H1 (cell line): ENCODE data around the gene CD300H. TPM values are rescaled to one million over a fixed set of nuclear protein-coding genes. Genes with fewer than 3 reads are reported as not detected.

Experiments used
- CTCF ChIA-PET: fragments of 300-600 bp; sonication (Branson Sonifier 250); formaldehyde crosslinking; loops from one replicate; lab custom pipeline; 2021; ENCODE audit not compliant: partially characterized antibody; lab: Charles Lee
- POLR2A ChIA-PET: fragments of 300-600 bp; sonication (Branson Sonifier 250); formaldehyde crosslinking; loops from one replicate; lab custom pipeline; 2021; ENCODE audit warnings: inconsistent platforms; ENCODE audit not compliant: partially characterized antibody; lab: Charles Lee
- DNase-seq, 2 experiments: peaks; one replicate each; pipeline versions ENCODE4 v3.0.0 to v3.0.0-alpha.2; 2010 to 2022; ENCODE audit warnings: low spot score in 2 of 2, low read depth in 1 of 2, mixed read lengths in 1 of 2
- FAIRE-seq: peaks from 2 replicates; lab custom pipeline; 2011; peaks lifted over from hg19 to GRCh38; lab: Jason Lieb, UNC
- H2AFZ ChIP-seq: 2 replicates; pipeline ENCODE4 v1.8.1; 2012; ENCODE audit warnings: low read length, inconsistent platforms
- H2AK5ac ChIP-seq: 2 replicates; pipeline ENCODE4 v1.6.1; 2013; ENCODE audit warnings: low read depth, low read length
- H2BK120ac ChIP-seq: replicated peaks from 2 replicates; pipeline ENCODE3; 2013; ENCODE audit warnings: low read depth, low read length, inconsistent platforms
- H2BK12ac ChIP-seq: 2 replicates; pipeline ENCODE4 v1.6.1; 2013; ENCODE audit warnings: low read depth, low read length
- H2BK15ac ChIP-seq: 2 replicates; pipeline ENCODE4 v1.6.1; 2013; ENCODE audit warnings: low read length
- H2BK20ac ChIP-seq: 2 replicates; pipeline ENCODE4 v1.6.1; 2013; ENCODE audit warnings: low read length
- H2BK5ac ChIP-seq: 2 replicates; pipeline ENCODE4 v1.6.1; 2013; ENCODE audit warnings: low read depth, low read length
- H3K14ac ChIP-seq: 2 replicates; pipeline ENCODE4 v1.6.1; 2013; ENCODE audit warnings: inconsistent platforms; ENCODE audit not compliant: insufficient read length
- H3K18ac ChIP-seq: 2 replicates; pipeline ENCODE4 v1.6.1; 2013; ENCODE audit warnings: low read length; ENCODE audit errors: extremely low read depth
- H3K23ac ChIP-seq: 2 replicates; pipeline ENCODE4 v1.6.1; 2013; ENCODE audit warnings: inconsistent platforms; ENCODE audit not compliant: insufficient read length
- H3K23me2 ChIP-seq: 2 replicates; pipeline ENCODE4 v1.6.1; 2013; ENCODE audit warnings: low read depth, low read length
- H3K27ac ChIP-seq: 2 replicates; pipeline ENCODE4 v1.6.1; 2011; ENCODE audit warnings: low read depth, low read length, inconsistent platforms
- H3K27me3 ChIP-seq, 4 experiments: replicated peaks in 1 of 4; 1 replicate in 1 of 4; 2 replicates in 3 of 4; pipeline versions ENCODE4 v1.6.1 to v1.8.1; 2011 to 2013; ENCODE audit warnings: low read length in 3 of 4, mild to moderate bottlenecking in 3 of 4, inconsistent platforms in 2 of 4, mixed read lengths in 2 of 4, moderate library complexity in 1 of 4; ENCODE audit not compliant: control insufficient read depth in 3 of 4, insufficient read depth in 3 of 4; ENCODE audit errors: extremely low read depth in 1 of 4
- H3K36me3 ChIP-seq, 4 experiments: 2 replicates each; pipeline versions ENCODE4 v1.6.1 to v1.8.1; 2011 to 2013; ENCODE audit warnings: mild to moderate bottlenecking in 4 of 4, low read length in 3 of 4, moderate library complexity in 2 of 4, control low read depth in 1 of 4, inconsistent platforms in 1 of 4; ENCODE audit not compliant: insufficient read depth in 4 of 4, control insufficient read depth in 2 of 4
- H3K4ac ChIP-seq: replicated peaks from 2 replicates; pipeline ENCODE3; 2013; ENCODE audit warnings: low read length, low read depth, mixed read lengths, inconsistent platforms; ENCODE audit not compliant: insufficient read length
- H3K4me1 ChIP-seq, 4 experiments: replicated peaks in 1 of 4; 1 replicate in 1 of 4; 2 replicates in 3 of 4; pipeline versions ENCODE4 v1.6.1 to v1.8.1; 2011 to 2013; ENCODE audit warnings: low read length in 3 of 4, inconsistent platforms in 2 of 4, mixed read lengths in 1 of 4; ENCODE audit not compliant: insufficient read depth in 4 of 4, control insufficient read depth in 3 of 4
- H3K4me2 ChIP-seq, 2 experiments: 2 replicates each; pipeline versions ENCODE4 v1.6.1 to v1.8.1; 2011 to 2013; ENCODE audit warnings: low read depth in 2 of 2, low read length in 2 of 2, control low read depth in 1 of 2, inconsistent platforms in 1 of 2, mild to moderate bottlenecking in 1 of 2; ENCODE audit not compliant: insufficient read depth in 1 of 2
- H3K4me3 ChIP-seq, 4 experiments: fragments of 200-600, 300-600 bp in 1 of 4; sonication (generic), shearing (Covaris generic), sonication (Bioruptor Twin) in 1 of 4; 2 replicates each; pipeline versions ENCODE4 v1.5.1 to v1.8.1; 2011 to 2016; ENCODE audit warnings: low read length in 4 of 4, low read depth in 3 of 4, control low read depth in 2 of 4, inconsistent platforms in 2 of 4, mild to moderate bottlenecking in 2 of 4, mixed read lengths in 1 of 4, moderate library complexity in 1 of 4; ENCODE audit not compliant: insufficient read depth in 2 of 4; ENCODE audit errors: extremely low read depth in 1 of 4
- H3K56ac ChIP-seq: replicated peaks from 2 replicates; pipeline ENCODE3; 2013; ENCODE audit warnings: low read depth, mild to moderate bottlenecking, mixed read lengths, low read length, inconsistent platforms; ENCODE audit not compliant: insufficient read length
- H3K79me1 ChIP-seq: 2 replicates; pipeline ENCODE4 v1.6.1; 2013; ENCODE audit warnings: low read depth, low read length, control low read depth
- H3K79me2 ChIP-seq, 2 experiments: 2 replicates each; pipeline versions ENCODE4 v1.6.1 to v1.8.1; 2012 to 2013; ENCODE audit warnings: low read length in 2 of 2, mild to moderate bottlenecking in 2 of 2, inconsistent platforms in 1 of 2; ENCODE audit not compliant: insufficient read depth in 2 of 2, control insufficient read depth in 1 of 2
- H3K9ac ChIP-seq, 4 experiments: replicated peaks in 1 of 4; 1 replicate in 1 of 4; 2 replicates in 3 of 4; pipeline versions ENCODE4 v1.6.1 to v1.8.1; 2011 to 2013; ENCODE audit warnings: low read depth in 3 of 4, low read length in 3 of 4, control low read depth in 2 of 4, mild to moderate bottlenecking in 2 of 4, moderate library complexity in 2 of 4, inconsistent platforms in 1 of 4; ENCODE audit errors: extremely low read depth in 1 of 4
- H3K9me3 ChIP-seq, 2 experiments: 2 replicates each; pipeline versions ENCODE4 v1.6.1 to v1.8.1; 2012 to 2013; ENCODE audit warnings: mild to moderate bottlenecking in 2 of 2, moderate library complexity in 2 of 2, control low read depth in 1 of 2, inconsistent platforms in 1 of 2, low read depth in 1 of 2, low read length in 1 of 2, mixed read lengths in 1 of 2; ENCODE audit not compliant: insufficient read depth in 2 of 2
- H4K20me1 ChIP-seq, 2 experiments: replicated peaks in 1 of 2; 2 replicates each; pipeline versions ENCODE3 to v1.8.1; 2011 to 2013; ENCODE audit warnings: inconsistent platforms in 2 of 2, low read length in 2 of 2, mild to moderate bottlenecking in 1 of 2; ENCODE audit not compliant: insufficient read depth in 2 of 2, control insufficient read depth in 1 of 2
- H4K5ac ChIP-seq: 2 replicates; pipeline ENCODE4 v1.6.1; 2013; ENCODE audit warnings: low read length, low read depth, mixed read lengths, inconsistent platforms; ENCODE audit not compliant: insufficient read length
- H4K8ac ChIP-seq: 2 replicates; pipeline ENCODE4 v1.8.0; 2013; ENCODE audit warnings: mild to moderate bottlenecking, moderate library complexity, low read length, inconsistent platforms; ENCODE audit not compliant: insufficient read depth; ENCODE audit errors: extremely low read depth
- H4K91ac ChIP-seq: replicated peaks from 2 replicates; pipeline ENCODE3; 2013; ENCODE audit warnings: low read length, mixed read lengths, inconsistent platforms; ENCODE audit not compliant: insufficient read length
- ASH2L ChIP-seq: fragments of 200-600, 300-600 bp; sonication (generic); IDR thresholded peaks from one replicate; pipeline ENCODE4 v1.7.1; 2017; ENCODE audit warnings: low read length
- CBX5 ChIP-seq: fragments of 300-800, 300-1000 bp; sonication (generic); IDR thresholded peaks from 2 replicates; pipeline ENCODE4 v1.7.1; 2016; ENCODE audit warnings: antibody characterized with exemption, low read length, low read depth
- CBX8 ChIP-seq: fragments of 300-800, 300-1000 bp; sonication (generic); IDR thresholded peaks from 2 replicates; pipeline ENCODE4 v1.7.1; 2016; ENCODE audit warnings: low read depth, low read length, borderline replicate concordance
- CHD2 ChIP-seq: IDR thresholded peaks from 2 replicates; pipeline ENCODE4 v1.6.1; 2012; ENCODE audit warnings: low read length, improper control_type of control experiment
- GABPA ChIP-seq: IDR thresholded peaks from 2 replicates; pipeline ENCODE4 v1.6.1; 2011; ENCODE audit warnings: mild to moderate bottlenecking, low read length, moderate library complexity, borderline replicate concordance; ENCODE audit not compliant: insufficient read depth
- GTF2F1 ChIP-seq: IDR thresholded peaks from 2 replicates; pipeline ENCODE4 v1.6.1; 2012; ENCODE audit warnings: low read depth, low read length, improper control_type of control experiment, borderline replicate concordance
- KDM1A ChIP-seq: fragments of 200-600, 300-600 bp; sonication (generic); IDR thresholded peaks from 2 replicates; pipeline ENCODE4 v1.7.1; 2016; ENCODE audit warnings: mild to moderate bottlenecking, low read length, borderline replicate concordance
- MAFK ChIP-seq: IDR thresholded peaks from 2 replicates; pipeline ENCODE4 v1.6.1; 2012; ENCODE audit warnings: low read depth, mild to moderate bottlenecking, improper control_type of control experiment, low read length
- NANOG ChIP-seq: IDR thresholded peaks from 2 replicates; pipeline ENCODE4 v1.6.1; 2011; ENCODE audit warnings: low read length, low read depth, mild to moderate bottlenecking, inconsistent platforms; ENCODE audit not compliant: insufficient read depth, poor library complexity, severe bottlenecking
- SIN3A ChIP-seq, 2 experiments: IDR thresholded peaks in 1 of 2; conservative IDR thresholded peaks in 1 of 2; 2 replicates each; pipeline ENCODE4 v1.6.1; 2011 to 2012; ENCODE audit warnings: low read length in 2 of 2, improper control_type of control experiment in 1 of 2, low read depth in 1 of 2, mild to moderate bottlenecking in 1 of 2
- SIRT6 ChIP-seq: IDR thresholded peaks from one replicate; pipeline ENCODE4 v1.7.1; 2012; ENCODE audit warnings: low read length, inconsistent platforms
- SP4 ChIP-seq: IDR thresholded peaks from 2 replicates; pipeline ENCODE4 v1.6.1; 2012; ENCODE audit warnings: low read length, inconsistent platforms
- SUZ12 ChIP-seq: fragments of 200-600 bp; sonication (generic); IDR thresholded peaks from 2 replicates; pipeline ENCODE4 v1.6.1; 2012; ENCODE audit warnings: mild to moderate bottlenecking, inconsistent platforms, low read length, moderate library complexity, mixed read lengths
- TAF1 ChIP-seq: IDR thresholded peaks from 2 replicates; pipeline ENCODE4 v1.6.1; 2011; ENCODE audit warnings: mild to moderate bottlenecking, low read depth, low read length
- YY1 ChIP-seq: IDR thresholded peaks from 2 replicates; pipeline ENCODE4 v1.6.1; 2011; ENCODE audit warnings: low read depth, mild to moderate bottlenecking, low read length
- WGBS, 2 experiments: shearing (Covaris generic) in 1 of 2; methylation state at CpG; one replicate each; pipeline versions ENCODE4 v1.1.6 to v1.1.7; 2013 to 2015; ENCODE audit warnings: low lambda C conversion rate in 2 of 2, mixed read lengths in 2 of 2, inconsistent platforms in 1 of 2, low coverage in 1 of 2, missing lambda C conversion rate in 1 of 2; ENCODE audit not compliant: insufficient replicate concordance in 2 of 2, insufficient coverage in 1 of 2, insufficient read length in 1 of 2; ENCODE audit errors: extremely low coverage in 1 of 2, missing lambda C conversion rate in 1 of 2; 5-methylcytosine and 5-hydroxymethylcytosine counted together
- polyA plus RNA-seq, 7 experiments: library from polyadenylated mRNA; depleted of rRNA in 3 of 7; stranded (reverse) in 5 of 7; unstranded in 2 of 7; fragments of >200 nt in 5 of 7; fragments of 200-250 nt in 2 of 7; gene quantifications; 1 replicate in 5 of 7; 2 replicates in 1 of 7; 4 replicates in 1 of 7; pipeline versions ENCODE4 v1.2.1 to v1.2.3, GENCODE V29; 2011 to 2013; ENCODE audit warnings: missing spikeins in 2 of 7, mixed read lengths in 2 of 7
- total RNA-seq: library from RNA; stranded (reverse); fragmentation: NEBNext Ultra II Directional; extraction: Animal tissue kit (Norgen Biotek cat#: 25700); gene quantifications from 2 replicates; pipeline ENCODE4 v1.2.1, GENCODE V29; 2021

Gene CD300H
- total and polyA plus RNA-seq, 2 of the 8 experiments (the other 6 are each of a cell fraction or from before 2014, with no cell fraction given), result not detected

DNA sequence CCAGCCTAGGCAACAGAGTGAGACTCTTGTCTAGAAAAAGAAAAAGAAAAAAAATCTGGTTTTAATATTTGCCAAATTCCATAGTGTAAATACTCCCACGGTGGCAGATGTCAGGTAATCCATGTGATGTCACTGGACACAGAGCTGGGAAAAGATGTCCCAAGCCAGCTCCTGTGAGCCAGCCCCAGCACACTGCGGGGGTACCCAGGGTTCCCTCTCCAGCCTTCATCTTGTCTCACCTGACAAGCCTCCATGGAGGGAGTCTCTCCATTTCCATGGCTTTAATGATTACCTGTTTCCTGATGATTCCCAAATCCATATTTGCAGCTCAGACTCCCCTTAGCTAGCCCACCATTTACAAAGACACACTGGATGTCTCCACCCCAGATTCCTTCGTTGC is 40.6 kb downstream of the CD300H start:
- Histone ChIP-seq H3K79me1 (no peaks in the 10 kb centered on the region), H3K27ac (no peak overlapping the region), H3K27me3 (peaks cover 0 to 2% (median 0%) of the 10 kb centered on the region in 4 experiments; a peak in 2 of 7 replicates), H2BK12ac (no peak overlapping the region), H3K36me3 (no peaks in the 10 kb centered on the region), H3K56ac (no peak overlapping the region), H3K4me2 (no peak overlapping the region), H4K20me1 (no peaks in the 10 kb centered on the region), H3K9me3 (peaks cover 10 to 15% of the 10 kb centered on the region in 2 experiments; a peak in 3 of 4 replicates), H3K79me2 (no peaks in the 10 kb centered on the region), H3K4me1 (peaks cover 0 to 1% (median under 1%) of the 10 kb centered on the region in 4 experiments; a peak in 2 of 7 replicates), H2BK5ac (no peak overlapping the region), H2BK15ac (no peak overlapping the region), H4K5ac (no peak overlapping the region), H3K4me3 (no peak overlapping the region), H4K8ac (no peak overlapping the region), H4K91ac (no peak overlapping the region), H3K14ac (no peak overlapping the region), H2BK120ac (no peak overlapping the region), H2AFZ (no peak overlapping the region), H2AK5ac (no peak overlapping the region), H3K23me2 (no peaks in the 10 kb centered on the region), H3K18ac (no peak overlapping the region), H3K4ac (no peak overlapping the region), H3K9ac (no peak overlapping the region), H3K23ac (no peak overlapping the region), H2BK20ac (no peak overlapping the region)
- DNase-seq, result no peak
- 86% methylated on average over 3 of the region's 3 CpGs; no CpG with 5 or more reads in 1 of the 2 experiments for WGBS, 2 experiments
- ChIA-PET CTCF (interaction anchor here (0.7 to 3.6 kb wide), 5 partner anchors 11 to 254 kb away, joined by 3 to 13 read pairs (median 3); partner anchors contain the start of gene GPR142), POLR2A (interaction anchor here (0.6 to 1.0 kb wide), 2 partner anchors 15 to 307 kb away, joined by 3 read pairs; no protein-coding TSS in a partner anchor)
- FAIRE-seq, result no peak
- TF ChIP-seq CBX8 (no peak), SIRT6 (no peak), GABPA (no peak), GTF2F1 (no peak), ASH2L (no peak), KDM1A (no peak), YY1 (no peak), CHD2 (no peak), MAFK (no peak), TAF1 (no peak), NANOG (no peak), SP4 (no peak), SIN3A (conservative IDR thresholded peaks at IDR 0.05 in 1 of 2, IDR thresholded peaks at IDR 0.05 in 1 of 2; ENCODE audit: low read depth in 1 of 2, low read length in 2 of 2) (no peak), CBX5 (no peak), SUZ12 (no peak)
